Left renal cortex interstitium (tissue), 4 donors: Measurements from ENCODE around the gene LHFPL6. TPM values are rescaled to one million over a fixed set of nuclear protein-coding genes. Genes with fewer than 3 reads are reported as not detected.

Experiments used
- DNase-seq, 4 donors: peaks; one replicate each; pipeline ENCODE4 v3.0.0-alpha.2; 2013; ENCODE audit warnings: low read depth in 4 of 4, low spot score in 2 of 4, missing footprints in 1 of 4
- polyA plus RNA-seq, 4 donors: library from polyadenylated mRNA; unstranded; fragments of 120-200 nt; gene quantifications; one replicate each; pipeline ENCODE4 v1.2.1, GENCODE V29; 2013; ENCODE audit not compliant: insufficient read length in 4 of 4

LHFPL6 gene
- polyA plus RNA-seq, 4 donors = 30.9 to 43.5 (median 38.1) TPM

GRCh38 chr13:39559847-39560246 is 43.1 kb downstream of the LHFPL6 start:
- no peak for DNase-seq

- no peak for DNase-seq
Observed at GRCh38 chr13:39557285-39557955, 45.6 kb downstream of the LHFPL6 start.

- DNase-seq = no peak
Observed at GRCh38 chr13:39556866-39557265, 46.1 kb downstream of the LHFPL6 start.

- DNase-seq = no peak
Observed at GRCh38 chr13:39554371-39554770, 48.6 kb downstream of the LHFPL6 start.

- no peak for DNase-seq
Observed at GRCh38 chr13:39552246-39552645, 50.7 kb downstream of the LHFPL6 start.

GRCh38 chr13:39550931-39551330 is 52.1 kb downstream of the LHFPL6 start:
- DNase-seq = no peak

- no peak for DNase-seq
Observed at GRCh38 chr13:39547108-39547507, 55.9 kb downstream of the LHFPL6 start.

GRCh38 chr13:39542361-39542760 is 60.6 kb downstream of the LHFPL6 start:
- DNase-seq = no peak

- DNase-seq = no peak
Observed at GRCh38 chr13:39540929-39541605, 61.9 kb downstream of the LHFPL6 start.

- DNase-seq = no peak
Observed at GRCh38 chr13:39538816-39539790, 63.9 kb downstream of the LHFPL6 start.

- no peak for DNase-seq
Observed at GRCh38 chr13:39536906-39537305, 66.1 kb downstream of the LHFPL6 start.

- DNase-seq = no peak
Observed at GRCh38 chr13:39536274-39536673, 66.7 kb downstream of the LHFPL6 start.

GRCh38 chr13:39533651-39534150 is 69.3 kb downstream of the LHFPL6 start:
- no peak for DNase-seq

- no peak for DNase-seq
Observed at GRCh38 chr13:39531646-39532045, 71.3 kb downstream of the LHFPL6 start.

- no peak for DNase-seq
Observed at GRCh38 chr13:39530916-39531315, 72.1 kb downstream of the LHFPL6 start.

GRCh38 chr13:39528661-39528980 is 74.4 kb downstream of the LHFPL6 start:
- no peak for DNase-seq

GRCh38 chr13:39527961-39528660 is 74.9 kb downstream of the LHFPL6 start:
- no peak for DNase-seq

GRCh38 chr13:39527301-39527700 is 75.7 kb downstream of the LHFPL6 start:
- no peak for DNase-seq

- no peak for DNase-seq
Observed at GRCh38 chr13:39526499-39526898, 76.5 kb downstream of the LHFPL6 start.

GRCh38 chr13:39525506-39525905 is 77.5 kb downstream of the LHFPL6 start:
- DNase-seq = no peak

GRCh38 chr13:39524795-39525194 is 78.2 kb downstream of the LHFPL6 start:
- no peak for DNase-seq
